GM23338 (cell line): ENCODE measurements around the gene KRAS.

Experiments
- EZH2 ChIP-seq: fragments of 200-600 bp; sonication (generic); IDR thresholded peaks from one replicate; pipeline ENCODE4 v1.8.0; 2017; ENCODE audit warnings: antibody characterized with exemption, mild to moderate bottlenecking, low read depth; ENCODE audit not compliant: unreplicated experiment
- EZH2phosphoT487 ChIP-seq: fragments of 200-600 bp; sonication (generic); IDR thresholded peaks from one replicate; pipeline ENCODE4 v1.8.1; 2018; ENCODE audit warnings: antibody characterized with exemption; ENCODE audit not compliant: unreplicated experiment
- JUNB ChIP-seq: IDR thresholded peaks from one replicate; pipeline ENCODE4 v1.6.1; 2016; ENCODE audit warnings: antibody characterized with exemption; ENCODE audit not compliant: unreplicated experiment
- POLR2AphosphoS5 ChIP-seq: IDR thresholded peaks from 2 replicates; pipeline ENCODE4 v1.6.1; 2016; ENCODE audit warnings: antibody characterized with exemption, low read depth
- ZNF331 ChIP-seq: fragments of 250-450 bp; sonication (Bioruptor Pico); IDR thresholded peaks from 2 replicates; pipeline ENCODE4 v1.5.0; 2020; ENCODE audit warnings: low read depth, mild to moderate bottlenecking, moderate library complexity
- TF ChIP-seq, protein P1 (sequence below), 2 experiments: fragments of 200-600 bp in 1 of 2; sonication (generic) in 1 of 2; conservative IDR thresholded peaks; 2 replicates each; pipeline versions ENCODE4 v1.5.1 to v1.6.1; 2016 to 2017; ENCODE audit warnings: antibody characterized with exemption in 2 of 2, low read depth in 2 of 2, mild to moderate bottlenecking in 2 of 2, moderate library complexity in 1 of 2
- TF ChIP-seq, protein P2 (sequence below): IDR thresholded peaks from one replicate; pipeline ENCODE4 v1.6.1; 2018; ENCODE audit warnings: antibody characterized with exemption; ENCODE audit not compliant: unreplicated experiment

DNA sequence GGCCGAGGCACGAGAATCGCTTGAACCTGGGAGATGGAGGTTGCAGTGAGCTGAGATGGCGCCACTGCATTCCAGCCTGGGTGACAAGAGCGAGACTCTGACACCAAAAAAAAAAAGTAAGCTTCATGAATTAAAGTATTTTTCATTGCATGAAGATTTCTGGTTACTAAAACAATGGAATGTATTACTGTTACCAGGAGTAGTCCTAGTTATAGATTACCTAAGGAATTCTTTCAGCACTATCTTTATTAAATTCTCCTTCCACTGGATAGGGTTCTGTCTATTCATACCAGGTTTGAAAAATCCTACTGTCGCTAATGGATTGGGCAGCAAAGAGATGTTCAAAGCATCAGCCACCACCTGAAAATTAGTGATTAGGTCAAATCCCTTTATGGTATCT, 43.3 kb downstream of the KRAS start:
- TF ChIP-seq, protein P1, sequence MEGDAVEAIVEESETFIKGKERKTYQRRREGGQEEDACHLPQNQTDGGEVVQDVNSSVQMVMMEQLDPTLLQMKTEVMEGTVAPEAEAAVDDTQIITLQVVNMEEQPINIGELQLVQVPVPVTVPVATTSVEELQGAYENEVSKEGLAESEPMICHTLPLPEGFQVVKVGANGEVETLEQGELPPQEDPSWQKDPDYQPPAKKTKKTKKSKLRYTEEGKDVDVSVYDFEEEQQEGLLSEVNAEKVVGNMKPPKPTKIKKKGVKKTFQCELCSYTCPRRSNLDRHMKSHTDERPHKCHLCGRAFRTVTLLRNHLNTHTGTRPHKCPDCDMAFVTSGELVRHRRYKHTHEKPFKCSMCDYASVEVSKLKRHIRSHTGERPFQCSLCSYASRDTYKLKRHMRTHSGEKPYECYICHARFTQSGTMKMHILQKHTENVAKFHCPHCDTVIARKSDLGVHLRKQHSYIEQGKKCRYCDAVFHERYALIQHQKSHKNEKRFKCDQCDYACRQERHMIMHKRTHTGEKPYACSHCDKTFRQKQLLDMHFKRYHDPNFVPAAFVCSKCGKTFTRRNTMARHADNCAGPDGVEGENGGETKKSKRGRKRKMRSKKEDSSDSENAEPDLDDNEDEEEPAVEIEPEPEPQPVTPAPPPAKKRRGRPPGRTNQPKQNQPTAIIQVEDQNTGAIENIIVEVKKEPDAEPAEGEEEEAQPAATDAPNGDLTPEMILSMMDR (conservative IDR thresholded peaks at IDR 0.05; ENCODE audit: low read depth in 2 of 2) = no peak
- TF ChIP-seq ZNF331 (CRISPR knock-in tag) = no peak
- TF ChIP-seq EZH2 = no peak
- no peak for TF ChIP-seq EZH2phosphoT487
- no peak for TF ChIP-seq POLR2AphosphoS5
- no peak for TF ChIP-seq JUNB
- TF ChIP-seq, protein P2, sequence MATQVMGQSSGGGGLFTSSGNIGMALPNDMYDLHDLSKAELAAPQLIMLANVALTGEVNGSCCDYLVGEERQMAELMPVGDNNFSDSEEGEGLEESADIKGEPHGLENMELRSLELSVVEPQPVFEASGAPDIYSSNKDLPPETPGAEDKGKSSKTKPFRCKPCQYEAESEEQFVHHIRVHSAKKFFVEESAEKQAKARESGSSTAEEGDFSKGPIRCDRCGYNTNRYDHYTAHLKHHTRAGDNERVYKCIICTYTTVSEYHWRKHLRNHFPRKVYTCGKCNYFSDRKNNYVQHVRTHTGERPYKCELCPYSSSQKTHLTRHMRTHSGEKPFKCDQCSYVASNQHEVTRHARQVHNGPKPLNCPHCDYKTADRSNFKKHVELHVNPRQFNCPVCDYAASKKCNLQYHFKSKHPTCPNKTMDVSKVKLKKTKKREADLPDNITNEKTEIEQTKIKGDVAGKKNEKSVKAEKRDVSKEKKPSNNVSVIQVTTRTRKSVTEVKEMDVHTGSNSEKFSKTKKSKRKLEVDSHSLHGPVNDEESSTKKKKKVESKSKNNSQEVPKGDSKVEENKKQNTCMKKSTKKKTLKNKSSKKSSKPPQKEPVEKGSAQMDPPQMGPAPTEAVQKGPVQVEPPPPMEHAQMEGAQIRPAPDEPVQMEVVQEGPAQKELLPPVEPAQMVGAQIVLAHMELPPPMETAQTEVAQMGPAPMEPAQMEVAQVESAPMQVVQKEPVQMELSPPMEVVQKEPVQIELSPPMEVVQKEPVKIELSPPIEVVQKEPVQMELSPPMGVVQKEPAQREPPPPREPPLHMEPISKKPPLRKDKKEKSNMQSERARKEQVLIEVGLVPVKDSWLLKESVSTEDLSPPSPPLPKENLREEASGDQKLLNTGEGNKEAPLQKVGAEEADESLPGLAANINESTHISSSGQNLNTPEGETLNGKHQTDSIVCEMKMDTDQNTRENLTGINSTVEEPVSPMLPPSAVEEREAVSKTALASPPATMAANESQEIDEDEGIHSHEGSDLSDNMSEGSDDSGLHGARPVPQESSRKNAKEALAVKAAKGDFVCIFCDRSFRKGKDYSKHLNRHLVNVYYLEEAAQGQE = no peak
